CD4-positive, alpha-beta T cell treated with Interleukin-15 for 1 hour (primary cell): Measurements from ENCODE around the gene B4GALNT1.
A peak's percentile ranks its signal among the peaks of the same experiment; 100 is the strongest.
"Not testable (repeated sequence)": the region's sequence is repeated elsewhere in the genome, so short reads cannot be mapped to it uniquely, and the experiment has no call there.

ENCODE experiments used
- DNase-seq: peaks from one replicate; pipeline ENCODE4 v3.0.0-alpha.2; 2020

The B4GALNT1 gene

DNA sequence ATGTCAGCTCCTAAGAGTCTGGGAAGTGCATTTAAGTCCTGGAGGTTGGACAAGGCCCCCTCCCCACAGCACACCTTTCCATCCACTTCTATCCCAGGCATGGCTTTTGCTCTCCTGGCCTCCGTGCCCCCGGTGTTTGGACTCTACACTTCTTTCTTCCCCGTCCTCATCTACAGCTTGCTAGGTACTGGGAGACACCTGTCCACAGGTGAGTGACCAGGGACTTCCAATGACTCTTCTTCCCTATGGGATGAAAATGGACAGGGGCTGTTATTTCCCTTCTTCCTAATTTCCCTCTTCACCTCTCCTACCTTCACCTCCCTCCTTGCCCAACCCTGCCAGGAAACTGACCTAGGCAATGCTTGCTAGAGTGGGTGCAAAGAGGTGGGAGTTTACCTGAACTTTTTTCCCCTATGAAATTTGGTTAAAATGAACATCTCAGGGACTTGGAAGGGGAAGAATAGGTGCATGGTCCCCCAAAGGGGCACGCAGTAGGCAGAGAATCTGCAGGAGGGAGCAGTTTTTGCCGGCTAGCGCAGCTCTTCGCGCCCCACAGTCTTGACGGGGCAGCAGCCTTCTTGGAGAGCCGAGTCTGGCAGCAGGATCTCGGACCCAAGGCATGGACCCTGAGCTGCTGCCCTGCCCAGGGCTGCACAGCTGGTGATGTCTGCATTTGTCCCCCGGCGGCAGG lies 12.6 kb downstream of the B4GALNT1 start:
- no peak for DNase-seq

DNA sequence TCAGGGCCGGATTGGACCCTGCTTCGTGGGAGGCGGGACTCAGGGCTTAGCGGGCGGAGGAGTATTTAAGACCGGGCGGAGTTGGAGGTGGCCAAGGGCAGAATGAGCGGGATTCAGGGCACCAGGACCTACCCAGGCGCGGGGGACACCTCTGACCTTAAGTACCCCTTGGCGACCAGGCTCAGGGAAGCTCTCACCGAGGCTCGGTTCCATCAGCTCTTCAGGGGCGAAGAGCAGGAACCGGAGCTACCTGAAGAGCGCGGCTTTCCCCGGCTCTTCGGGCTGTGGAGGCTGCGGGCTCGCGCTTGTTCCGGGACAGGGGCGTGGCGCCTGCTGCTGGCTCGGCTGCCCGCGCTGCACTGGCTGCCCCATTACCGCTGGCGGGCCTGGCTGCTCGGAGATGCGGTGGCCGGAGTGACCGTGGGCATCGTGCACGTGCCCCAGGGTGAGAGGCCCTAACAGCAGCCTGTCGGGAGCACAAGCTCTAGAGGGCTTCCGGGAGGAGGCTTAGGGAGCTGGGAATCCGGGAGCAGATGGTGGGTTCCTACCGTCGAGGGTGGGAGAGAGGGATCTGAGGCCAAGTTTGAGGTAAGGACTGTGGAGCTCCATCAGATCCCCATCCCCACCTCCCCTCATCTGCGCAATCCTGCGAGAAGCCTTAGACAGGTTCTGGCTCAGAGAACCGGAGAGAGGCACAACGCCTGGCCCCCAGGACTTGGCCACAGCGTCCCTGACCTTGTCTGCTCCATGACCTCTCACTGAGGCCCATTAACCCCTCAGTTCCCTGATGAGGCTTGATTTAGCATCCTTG lies 13.4 kb downstream of the B4GALNT1 start:
- no peak for DNase-seq

DNA sequence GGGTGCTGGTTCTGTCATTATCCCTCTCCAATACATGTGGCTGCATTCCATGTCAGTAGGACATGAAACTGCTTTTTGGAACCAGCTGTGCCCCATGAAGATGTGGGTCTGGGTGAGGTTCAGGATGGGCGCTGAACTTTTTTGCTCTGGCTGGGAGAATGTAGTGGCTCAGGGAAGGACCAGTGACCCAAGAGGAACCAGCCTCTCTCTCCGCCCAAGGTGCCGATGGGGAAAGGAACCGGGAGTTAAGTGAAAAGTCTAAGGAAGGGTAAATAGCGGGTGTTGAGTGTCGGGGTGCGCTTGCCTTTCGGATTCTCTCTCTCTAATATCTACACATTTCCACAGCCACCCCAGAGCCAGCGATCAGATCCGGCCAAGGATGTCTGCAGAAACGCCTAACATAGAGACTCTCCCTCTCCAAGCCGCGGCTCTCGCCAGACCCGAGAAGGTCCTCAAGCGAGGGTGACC lies 14.0 kb downstream of the B4GALNT1 start:
- no peak for DNase-seq

- not testable (repeated sequence) for DNase-seq
Measured at GRCh38 chr12:57618431-57618830, 14.6 kb downstream of the B4GALNT1 start.

DNA sequence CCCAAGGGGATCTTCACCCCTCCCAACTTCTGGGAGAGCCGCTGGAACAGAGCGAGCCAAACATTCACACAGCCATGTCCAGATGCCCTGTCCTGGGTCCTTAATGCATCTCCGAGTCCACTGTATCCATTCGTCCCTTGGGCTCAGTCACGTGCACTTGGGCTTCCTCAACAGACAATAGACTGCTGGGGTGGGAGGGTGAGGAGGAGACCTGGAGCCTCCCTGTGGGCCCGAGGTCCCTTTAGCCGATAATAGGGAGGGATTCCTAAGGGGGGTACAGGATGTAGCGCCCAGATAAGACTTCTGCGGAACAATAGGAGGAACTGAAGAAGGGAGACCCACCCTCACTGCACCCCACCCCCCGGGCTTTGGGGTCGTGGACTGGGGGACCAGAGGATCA lies 15.1 kb downstream of the B4GALNT1 start:
- no peak for DNase-seq

- DNase-seq = no peak
Measured at GRCh38 chr12:57616383-57617101, 16.5 kb downstream of the B4GALNT1 start.

DNA sequence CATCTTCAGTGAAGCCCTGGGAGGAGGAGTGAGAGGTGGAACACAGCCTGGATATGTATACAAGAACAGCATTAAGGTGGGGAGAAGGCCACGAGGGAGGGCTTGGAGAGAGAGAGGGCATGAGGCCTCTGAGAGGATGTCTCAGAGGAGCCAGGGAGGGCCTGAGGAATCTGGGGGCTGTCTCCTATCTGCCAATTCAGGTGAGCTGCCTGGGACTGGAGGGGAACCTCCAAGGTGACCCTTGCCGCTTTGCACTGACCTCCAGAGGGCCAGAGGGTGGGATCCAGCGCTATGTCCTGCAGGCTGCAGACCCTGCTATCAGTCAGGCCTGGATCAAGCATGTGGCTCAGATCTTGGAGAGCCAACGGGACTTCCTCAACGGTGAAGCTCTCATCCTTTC lies 17.4 kb downstream of the B4GALNT1 start:
- no peak for DNase-seq

GRCh38 chr12:57614948-57615500 lies 18.0 kb downstream of the B4GALNT1 start:
- no peak for DNase-seq

DNA sequence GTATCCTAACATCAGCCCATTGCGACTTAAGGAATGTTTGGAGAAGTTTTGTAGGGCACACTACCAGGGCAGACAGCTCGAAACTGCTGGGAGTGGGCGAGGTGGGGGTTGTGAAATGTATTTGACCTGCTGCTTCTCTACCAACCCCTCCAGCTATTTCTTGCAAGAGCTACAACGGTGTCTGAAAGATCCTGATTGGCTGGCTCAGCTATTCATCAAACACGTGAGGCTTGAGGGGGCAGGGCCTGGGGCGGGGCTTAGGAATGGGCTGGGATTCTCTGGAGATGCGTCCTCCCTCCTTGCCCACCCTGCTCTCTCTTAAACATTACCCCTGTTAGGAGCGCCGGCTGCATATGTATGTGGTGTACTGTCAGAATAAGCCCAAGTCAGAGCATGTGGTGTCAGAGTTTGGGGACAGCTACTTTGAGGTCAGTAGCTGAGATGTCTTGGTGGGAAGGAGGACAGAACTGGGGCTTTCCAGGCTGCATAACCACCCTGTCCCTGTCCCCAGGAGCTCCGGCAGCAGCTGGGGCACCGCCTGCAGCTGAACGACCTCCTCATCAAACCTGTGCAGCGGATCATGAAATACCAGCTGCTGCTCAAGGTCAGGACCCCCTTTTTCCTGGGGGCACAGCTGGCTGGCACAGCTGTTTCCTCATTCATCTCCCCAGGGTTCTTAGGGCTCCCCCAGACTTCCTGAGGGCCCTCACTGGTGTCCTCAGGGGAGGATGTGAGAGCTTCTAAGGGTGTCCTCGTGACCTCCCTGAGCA lies 18.6 kb downstream of the B4GALNT1 start:
- peak; percentile 52 for DNase-seq

- DNase-seq = no peak
Measured at GRCh38 chr12:57613427-57614109, 19.4 kb downstream of the B4GALNT1 start.

- DNase-seq = no peak
Measured at GRCh38 chr12:57612711-57613426, 20.1 kb downstream of the B4GALNT1 start.

GRCh38 chr12:57611827-57612710 lies 20.9 kb downstream of the B4GALNT1 start:
- DNase-seq = no peak

GRCh38 chr12:57611108-57611826 lies 21.7 kb downstream of the B4GALNT1 start, which contains the start of gene ARHGEF25:
TSS of gene ARHGEF25 (plus strand) at chr12:57611435. CDS start at chr12:57611895, 460 bp downstream.
- DNase-seq = peak; percentile 34

DNA sequence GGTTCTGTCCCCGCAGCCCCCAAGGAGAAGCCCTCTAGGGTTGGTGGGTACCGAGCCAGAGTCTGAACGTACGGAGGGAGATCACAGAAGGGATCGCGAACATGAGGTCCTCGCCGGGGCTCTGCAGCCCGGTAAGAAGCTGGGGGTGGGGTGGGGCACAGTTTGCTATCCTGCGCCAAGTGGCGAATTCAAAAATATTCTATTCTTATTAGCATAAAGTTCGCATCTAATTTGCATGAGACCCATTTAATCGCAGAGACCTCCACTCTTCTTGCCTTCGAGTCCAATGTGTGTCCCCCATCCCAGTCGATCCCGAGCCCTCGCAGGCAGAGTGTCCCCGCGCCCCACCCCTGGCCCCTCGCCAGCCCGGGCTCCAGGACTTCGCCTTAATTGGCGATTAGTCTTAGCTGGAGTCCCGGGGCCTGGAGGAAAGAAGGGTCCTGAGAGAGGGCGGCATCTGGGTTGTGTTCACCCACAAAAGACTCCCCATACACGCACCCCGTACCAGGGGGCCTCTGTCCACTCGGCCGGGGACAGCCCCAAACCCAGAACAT lies 22.4 kb downstream of the B4GALNT1 start:
- DNase-seq = no peak

DNA sequence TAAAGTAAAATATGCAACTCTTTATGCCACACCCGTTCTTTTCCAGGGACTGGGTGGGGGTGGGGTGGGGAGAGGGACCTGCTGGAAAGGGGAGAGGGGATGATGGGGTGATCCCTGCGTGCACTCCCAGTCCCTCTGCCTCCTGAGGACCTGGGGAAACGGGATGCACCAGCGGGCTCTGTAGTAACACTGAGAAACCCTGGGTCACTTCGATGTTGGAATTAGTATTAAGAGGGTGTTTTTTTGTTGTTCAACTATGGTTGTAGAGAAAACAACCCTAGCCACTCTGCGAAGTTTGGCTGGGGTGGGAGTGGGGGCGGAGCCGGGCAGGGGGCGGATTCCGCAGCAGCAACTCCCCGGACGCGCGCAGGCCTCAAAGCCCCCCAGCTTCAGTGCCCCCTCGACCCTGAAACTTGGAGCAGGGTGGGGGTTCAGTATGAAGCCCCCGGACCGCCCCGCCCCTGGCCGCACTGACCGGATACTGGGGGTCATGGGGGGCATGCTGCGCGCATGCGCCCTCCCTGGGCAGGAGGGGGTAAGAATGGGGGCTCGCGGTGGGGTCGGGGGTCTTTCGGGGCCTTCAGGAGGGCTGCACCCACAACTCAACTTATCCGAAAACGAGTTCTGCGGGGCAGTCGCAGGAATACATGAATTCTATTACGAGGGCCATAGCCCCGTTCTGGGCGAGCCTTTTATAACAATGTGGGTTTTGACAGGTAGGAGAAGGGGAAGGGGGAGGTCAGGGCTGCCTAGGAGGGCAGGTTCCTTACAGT lies 23.0 kb downstream of the B4GALNT1 start:
- no peak for DNase-seq

- DNase-seq = no peak
Measured at GRCh38 chr12:57609101-57609780, 23.8 kb downstream of the B4GALNT1 start.

- DNase-seq = no peak
Measured at GRCh38 chr12:57607958-57608663, 24.9 kb downstream of the B4GALNT1 start.
